NCI-H2107 (cell line): Measurements from ENCODE around the gene STPG1.

Source experiments
- DNase-seq: peaks from one replicate; lab custom pipeline; 2025; lab: John Stamatoyannopoulos, UW

STPG1 gene

DNA sequence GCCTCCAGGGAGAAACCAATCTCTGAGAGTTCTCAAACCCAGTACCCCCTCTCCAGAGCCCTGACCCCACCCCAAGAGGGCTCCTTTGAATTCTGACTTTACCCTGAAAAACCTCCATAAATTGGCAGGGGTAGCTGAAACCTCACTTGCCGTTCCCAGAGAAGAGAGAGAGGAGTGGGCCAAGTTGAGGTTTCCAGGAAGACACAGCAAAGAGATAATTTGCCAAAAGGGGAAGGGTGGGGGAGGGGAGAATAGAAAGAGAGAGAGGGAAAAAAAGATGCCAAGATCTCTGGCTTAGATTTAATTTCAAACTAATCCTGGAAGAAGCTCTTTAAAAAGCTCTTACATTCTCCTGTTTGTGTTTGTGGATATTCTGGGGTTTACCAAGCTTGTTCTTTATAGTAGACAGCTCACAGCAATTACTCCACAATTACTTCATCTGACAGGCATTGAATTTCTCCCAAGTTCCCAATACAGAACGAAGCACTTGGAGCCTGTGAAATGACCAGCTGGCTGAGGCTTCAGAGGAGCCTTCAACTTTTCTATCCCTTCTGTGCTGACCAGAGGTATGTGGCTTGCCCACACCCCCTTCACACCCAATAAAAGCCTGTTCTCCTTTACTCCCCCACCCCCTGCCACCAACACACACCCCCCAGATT is 95.5 kb downstream of the STPG1 start:
- no peak for DNase-seq

- no peak for DNase-seq
Observed at GRCh38 chr1:24317081-24317480, 96.5 kb downstream of the STPG1 start.

DNA sequence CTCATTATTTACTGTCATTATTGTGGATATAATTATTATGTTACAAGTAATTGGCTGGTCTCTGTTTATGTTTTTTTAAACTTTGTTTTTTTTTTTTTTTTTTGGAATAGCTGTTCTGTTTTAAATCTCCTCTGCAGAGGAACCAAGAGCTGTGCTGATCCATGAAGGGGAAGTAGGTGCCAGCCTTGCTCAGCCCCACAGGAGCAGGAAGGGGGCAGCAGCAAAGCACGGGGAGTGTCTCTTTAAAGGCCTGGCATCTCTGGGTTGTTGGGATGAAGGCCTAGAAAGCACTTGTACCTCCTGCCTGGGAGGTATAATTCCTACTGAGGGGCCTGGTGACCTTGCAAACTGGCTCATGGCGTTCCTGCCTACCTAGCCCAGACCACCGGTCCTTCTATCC is 96.9 kb downstream of the STPG1 start:
- no peak for DNase-seq

GRCh38 chr1:24315391-24315790 is 98.2 kb downstream of the STPG1 start:
- no peak for DNase-seq

DNA sequence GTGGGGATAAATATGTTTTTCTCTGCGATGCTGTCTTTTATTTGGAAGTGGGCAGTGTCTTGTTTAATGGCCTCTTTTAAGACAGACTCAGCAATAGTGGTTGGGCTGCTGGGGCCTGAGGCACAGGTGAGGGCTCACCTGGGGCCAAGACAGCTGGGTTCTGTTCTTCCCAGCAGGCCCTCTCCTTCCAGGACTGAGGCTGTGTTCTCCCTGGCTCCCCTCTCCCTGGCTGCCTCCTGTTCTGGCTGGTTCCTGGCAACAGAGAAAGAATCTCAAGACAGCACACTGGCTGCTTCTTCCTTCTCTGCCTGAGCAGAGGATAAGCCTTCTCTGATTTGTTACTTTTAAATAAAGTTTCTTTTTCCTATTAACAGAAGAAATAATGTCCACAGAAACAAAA is 101.8 kb downstream of the STPG1 start:
- DNase-seq = no peak

- DNase-seq = no peak
Observed at GRCh38 chr1:24311234-24311633, 102.3 kb downstream of the STPG1 start.

GRCh38 chr1:24309762-24310485 is 103.7 kb downstream of the STPG1 start:
- DNase-seq = no peak

GRCh38 chr1:24308365-24309015 is 105.1 kb downstream of the STPG1 start:
- no peak for DNase-seq
